Activated T-cell treated with anti-CD3 and anti-CD28 coated beads for 4 hours (primary cell): ENCODE data around the gene CRIM1.

Source experiments
- DNase-seq: peaks from one replicate; pipeline ENCODE4 v3.0.0-alpha.2; 2020

CRIM1 gene

DNA sequence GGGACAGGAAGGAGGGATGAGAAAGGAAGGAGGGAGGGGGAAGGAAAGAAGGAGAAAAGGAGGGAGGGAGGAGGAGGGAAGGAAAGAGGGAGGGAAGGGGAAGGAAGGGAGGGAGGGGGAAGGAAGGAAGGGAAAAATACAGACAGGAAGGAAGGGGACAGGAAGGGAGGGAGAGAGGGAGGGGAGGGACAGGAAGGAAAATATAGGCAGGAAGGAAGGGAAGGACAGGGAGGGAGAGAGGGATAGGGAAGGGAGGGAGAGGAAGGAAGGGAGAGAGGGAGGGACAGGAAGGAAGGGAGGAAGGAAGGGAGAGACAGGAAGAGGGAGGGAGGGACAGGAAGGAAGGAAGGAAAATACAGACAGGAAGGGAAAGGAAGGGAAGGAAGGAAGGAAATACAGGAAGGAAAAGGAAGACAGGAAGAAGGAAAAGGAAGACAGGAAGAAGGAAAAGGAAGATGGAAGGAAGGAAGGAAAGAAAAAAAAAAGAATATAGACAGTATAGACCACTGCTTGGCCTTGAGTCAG lies 178.8 kb downstream of the CRIM1 start:
- DNase-seq, result no peak

DNA sequence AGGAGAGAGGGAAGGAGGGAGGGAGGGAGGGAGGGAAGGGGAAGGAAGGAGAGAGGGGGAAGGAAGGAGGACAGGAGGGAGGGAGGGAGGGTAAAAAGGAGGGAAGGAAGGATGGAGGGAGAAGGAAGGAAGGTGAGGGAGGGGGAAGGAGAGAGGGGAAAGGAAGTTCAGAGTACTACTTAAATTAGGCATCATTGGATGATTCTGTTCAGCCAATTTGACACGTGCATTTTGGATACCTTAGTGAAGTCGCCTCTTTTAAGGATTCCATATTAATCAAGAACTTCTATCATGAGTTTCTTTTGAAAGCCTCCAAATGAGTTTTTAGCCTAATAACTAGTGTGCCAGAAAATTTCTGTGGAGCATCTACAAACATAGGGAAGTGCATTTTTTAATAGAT lies 179.5 kb downstream of the CRIM1 start:
- no peak for DNase-seq

- no peak for DNase-seq
Observed at GRCh38 chr2:36536776-36537175, 181.2 kb downstream of the CRIM1 start.

DNA sequence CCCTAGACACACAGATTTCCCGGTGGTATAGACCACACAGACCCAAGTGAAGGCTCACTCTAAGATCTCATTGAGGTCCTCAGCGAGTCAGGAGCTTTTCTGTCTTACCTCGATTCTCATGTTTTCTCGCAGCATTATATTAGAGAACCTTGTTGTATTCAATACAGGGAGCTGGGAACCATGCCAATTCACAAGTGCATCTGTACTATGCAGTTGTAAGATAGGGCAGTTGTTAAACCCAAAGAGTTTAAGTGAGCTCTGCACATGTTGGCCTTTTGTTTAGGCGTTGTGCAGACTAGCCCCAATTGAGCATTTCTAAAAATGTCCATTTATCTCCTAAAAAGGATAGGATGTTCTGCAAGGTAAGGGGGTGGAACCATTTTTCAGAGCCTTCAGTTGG lies 182.8 kb downstream of the CRIM1 start:
- no peak for DNase-seq

DNA sequence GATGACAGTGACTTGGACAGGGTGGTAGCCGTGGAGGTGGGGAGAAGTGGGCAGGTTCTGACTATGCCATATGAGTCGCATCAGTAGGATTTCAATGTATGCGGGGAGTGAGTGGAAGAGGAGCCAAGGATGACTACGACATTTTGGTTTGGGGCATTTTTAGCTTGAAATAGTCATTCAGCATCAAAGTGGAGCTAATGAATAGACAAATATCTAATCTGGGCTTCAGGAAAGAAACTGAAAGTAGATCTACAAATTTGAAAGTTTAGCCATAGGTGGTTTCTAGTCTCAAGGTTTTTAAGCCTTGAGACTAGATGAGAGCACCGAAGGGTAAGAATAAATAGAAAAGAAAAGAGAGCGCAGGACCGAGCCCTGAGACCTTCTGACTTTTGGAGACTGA lies 184.1 kb downstream of the CRIM1 start:
- no peak for DNase-seq

DNA sequence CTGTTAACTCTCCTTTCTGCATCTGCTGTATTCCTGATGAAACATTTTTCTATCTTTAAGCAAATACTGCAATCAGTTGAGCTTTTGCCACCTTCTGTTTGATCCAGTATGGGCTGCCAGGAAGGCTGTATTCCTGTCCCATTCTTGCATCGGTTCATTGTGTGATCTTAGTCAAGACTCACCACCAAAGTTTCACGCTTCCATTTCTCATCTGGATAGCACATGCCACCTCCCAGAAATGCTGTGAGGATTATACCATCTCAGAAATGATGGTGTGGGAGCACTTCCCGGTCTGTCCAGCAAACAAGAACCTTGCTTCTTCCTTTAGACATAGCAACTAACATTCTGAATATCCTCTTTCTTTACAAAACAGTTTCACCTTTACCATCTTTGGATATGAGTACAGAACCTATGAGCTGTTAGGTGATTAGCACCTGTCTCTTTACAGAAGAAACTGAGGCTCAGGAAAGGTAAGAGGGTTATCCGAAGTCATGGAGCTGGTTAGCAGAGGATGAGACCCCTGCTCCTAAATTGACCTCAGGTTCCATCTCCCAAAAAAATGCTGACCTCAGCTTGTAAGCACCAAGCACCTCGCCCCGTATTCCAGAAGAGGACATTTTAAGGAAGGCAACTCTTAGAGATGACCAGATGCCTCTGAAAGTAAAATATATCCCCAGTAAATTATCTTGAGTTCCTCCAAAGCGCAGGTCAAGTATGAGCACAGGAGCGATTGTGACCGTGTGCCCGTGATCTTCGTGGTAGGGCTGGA lies 185.6 kb downstream of the CRIM1 start:
- no peak for DNase-seq

DNA sequence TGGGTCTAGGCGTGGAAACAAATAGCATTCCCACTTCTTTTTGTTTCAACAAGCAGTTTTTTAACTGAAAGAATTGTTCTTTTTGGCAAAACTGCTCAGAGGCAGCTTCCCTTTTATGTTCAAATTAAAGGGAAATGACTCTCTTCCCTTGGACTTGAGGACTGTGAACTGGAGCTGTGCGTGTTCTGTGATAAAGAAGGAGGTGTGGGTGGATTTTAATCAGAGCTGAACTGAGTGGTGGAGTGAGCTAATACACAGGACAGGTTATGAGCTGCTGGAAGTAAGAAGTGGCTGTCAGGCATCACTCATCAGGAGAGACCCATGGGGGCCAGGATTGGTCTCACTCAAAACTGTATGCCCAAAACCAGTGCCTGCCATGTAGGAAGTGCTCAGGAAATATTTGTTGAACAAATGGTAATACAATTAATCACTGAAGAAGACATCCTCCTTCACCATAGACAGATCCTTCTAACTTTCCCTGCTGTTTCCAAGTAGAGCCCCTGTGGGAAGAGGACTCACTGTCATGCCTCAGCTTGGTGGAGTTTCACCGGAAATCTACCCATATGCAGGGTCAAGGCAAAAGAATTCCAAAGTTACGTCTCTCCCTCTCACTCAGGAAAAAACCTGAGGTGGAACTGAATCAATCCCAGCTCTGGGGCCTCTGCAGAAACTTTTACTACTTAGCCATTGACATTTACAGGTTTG lies 186.5 kb downstream of the CRIM1 start:
- no peak for DNase-seq

- no peak for DNase-seq
Observed at GRCh38 chr2:36544638-36545338, 189.2 kb downstream of the CRIM1 start.

- DNase-seq, result no peak
Observed at GRCh38 chr2:36545871-36546416, 190.4 kb downstream of the CRIM1 start.

GRCh38 chr2:36547906-36548305 lies 192.3 kb downstream of the CRIM1 start:
- no peak for DNase-seq

- no peak for DNase-seq
Observed at GRCh38 chr2:36549165-36549574, 193.6 kb downstream of the CRIM1 start.

DNA sequence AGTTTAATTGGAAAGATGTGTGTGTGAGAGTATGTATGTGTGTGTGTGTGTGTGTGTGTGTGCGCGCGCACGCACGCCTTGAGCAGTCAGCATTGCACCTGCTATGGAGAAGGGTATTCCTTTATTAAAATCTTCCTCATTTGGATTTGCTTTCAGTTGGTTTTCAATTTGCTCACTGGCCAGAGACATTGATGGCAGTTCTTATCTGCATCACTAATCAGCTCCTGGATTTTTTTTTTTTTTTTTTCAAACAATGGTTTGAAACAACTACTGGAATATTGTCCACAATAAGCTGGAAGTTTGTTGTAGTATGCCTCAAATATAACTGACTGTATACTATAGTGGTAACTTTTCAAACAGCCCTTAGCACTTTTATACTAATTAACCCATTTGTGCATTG lies 194.4 kb downstream of the CRIM1 start:
- DNase-seq, result no peak

DNA sequence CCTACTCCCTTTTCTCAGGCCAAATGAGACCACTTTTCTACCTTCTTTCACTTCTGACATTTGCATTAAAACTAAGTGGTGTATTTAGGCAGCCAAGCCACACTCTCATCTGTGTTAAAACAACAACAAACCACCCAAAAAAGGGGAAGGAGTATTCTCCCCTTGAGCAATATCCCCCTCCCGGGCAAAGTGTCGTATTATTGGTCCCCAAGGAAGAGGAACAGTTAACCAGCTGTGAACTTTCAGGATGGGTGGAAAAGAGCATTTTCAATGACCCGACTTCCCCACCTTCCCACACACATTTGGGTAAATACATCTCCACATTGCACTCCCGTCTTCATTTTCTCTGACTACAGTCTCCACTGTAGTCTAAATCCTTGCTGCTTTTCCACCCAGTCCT lies 198.1 kb downstream of the CRIM1 start:
- no peak for DNase-seq

DNA sequence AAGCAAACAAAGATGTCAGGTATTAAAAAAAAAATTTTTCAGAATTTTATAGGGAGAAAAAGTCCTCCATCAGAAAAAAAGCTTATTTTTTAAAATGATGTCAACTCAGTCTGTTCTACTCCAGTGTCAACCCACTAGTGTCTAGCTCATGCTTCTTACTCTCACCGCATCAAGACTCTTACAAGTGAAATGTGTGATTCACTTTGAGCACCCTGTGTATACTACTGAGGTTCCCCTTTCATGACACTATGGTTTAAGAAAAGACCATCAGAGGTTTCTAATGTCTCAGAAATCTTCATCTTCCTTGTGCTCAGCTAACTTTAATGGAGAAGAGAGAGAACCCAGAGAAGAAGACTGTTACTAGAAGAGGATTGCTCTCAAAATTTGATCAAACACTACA lies 199.0 kb downstream of the CRIM1 start:
- DNase-seq, result no peak

DNA sequence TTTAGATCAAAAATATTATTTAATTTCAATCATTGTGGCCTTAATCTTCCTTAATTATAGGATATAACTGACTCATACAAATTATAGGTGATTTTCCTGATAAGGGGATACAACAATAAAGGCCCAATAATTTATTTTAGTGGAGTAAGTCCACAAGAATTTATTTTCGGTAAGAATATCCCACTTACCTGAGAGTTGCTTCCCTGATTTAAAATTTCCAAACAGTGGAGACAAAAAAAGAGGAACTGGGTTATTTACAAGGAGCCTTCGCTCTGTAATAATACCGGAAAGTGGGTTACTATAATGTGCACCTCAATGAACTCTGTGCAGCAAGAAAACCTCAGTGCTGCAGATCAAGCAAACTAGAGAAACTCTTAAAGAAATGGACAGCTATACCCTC lies 200.2 kb downstream of the CRIM1 start:
- no peak for DNase-seq

GRCh38 chr2:36556842-36557241 lies 201.3 kb downstream of the CRIM1 start:
- no peak for DNase-seq

DNA sequence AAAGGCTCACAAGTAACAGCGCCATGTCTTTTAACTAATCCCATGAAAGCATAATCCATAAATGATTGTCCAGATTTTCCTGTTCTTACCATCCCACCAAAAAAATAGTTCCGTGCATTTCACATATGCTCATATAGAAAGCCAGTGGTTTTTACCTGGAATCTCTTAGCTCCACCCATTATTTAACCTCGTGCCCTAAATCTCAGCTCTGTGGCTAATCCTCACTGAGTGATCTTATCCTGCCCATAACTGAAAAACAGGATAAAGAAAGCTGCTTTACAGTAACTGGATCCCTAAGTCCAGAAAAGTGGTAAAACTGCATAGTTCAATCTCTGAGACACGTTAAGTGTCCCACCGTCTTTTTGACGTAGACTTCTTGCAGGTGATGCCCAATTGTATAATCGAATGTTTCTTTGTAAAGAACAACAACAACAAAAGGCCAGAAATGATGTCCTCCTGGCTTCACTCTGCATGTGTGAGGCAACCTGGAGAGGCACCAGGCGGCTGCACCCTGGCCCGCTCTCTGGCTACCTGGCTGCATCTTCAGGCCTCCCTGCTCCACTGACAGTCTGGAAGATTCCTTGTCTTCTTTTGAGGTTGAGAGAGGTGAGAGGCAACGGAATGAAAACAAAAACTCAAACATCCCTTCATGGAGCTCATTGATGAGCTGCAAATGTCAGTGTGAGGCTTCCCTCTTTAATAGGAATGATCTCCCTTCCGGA lies 203.8 kb downstream of the CRIM1 start:
- DNase-seq, result no peak

GRCh38 chr2:36560726-36561125 lies 205.1 kb downstream of the CRIM1 start:
- no peak for DNase-seq

DNA sequence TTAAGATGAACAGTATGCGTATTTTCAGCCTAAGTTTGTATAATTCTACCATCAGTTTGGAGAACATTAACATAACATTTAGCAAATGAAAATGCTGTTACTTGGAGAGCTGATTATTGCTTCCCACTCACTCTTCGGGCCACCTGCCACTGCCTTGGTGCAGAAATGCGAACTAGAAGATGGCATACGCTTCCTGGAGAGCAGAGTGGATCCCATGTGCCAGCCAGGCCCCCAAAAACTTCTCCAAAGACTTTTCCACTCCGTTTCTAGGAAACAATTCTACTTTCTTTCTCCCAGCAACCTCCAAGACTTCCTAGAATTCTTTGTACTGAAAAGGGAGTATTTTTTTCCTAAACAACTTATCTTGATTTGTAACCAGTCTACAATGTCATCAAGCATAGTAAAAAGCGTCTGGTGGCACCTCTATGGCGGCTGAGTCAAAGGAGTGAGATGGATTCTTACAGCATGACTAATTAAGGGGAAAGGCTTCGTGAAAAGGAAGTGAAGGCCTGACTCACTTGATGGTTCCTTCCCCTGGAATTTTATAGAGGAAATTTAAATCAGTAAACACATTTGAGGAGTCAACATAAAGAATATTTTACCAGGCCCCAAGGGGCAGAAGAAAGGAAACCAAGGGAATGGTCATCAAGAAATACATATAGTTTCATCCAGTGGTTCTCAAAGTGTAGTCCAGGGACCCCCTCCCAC lies 205.8 kb downstream of the CRIM1 start:
- no peak for DNase-seq

- no peak for DNase-seq
Observed at GRCh38 chr2:36562240-36562639, 206.7 kb downstream of the CRIM1 start.

DNA sequence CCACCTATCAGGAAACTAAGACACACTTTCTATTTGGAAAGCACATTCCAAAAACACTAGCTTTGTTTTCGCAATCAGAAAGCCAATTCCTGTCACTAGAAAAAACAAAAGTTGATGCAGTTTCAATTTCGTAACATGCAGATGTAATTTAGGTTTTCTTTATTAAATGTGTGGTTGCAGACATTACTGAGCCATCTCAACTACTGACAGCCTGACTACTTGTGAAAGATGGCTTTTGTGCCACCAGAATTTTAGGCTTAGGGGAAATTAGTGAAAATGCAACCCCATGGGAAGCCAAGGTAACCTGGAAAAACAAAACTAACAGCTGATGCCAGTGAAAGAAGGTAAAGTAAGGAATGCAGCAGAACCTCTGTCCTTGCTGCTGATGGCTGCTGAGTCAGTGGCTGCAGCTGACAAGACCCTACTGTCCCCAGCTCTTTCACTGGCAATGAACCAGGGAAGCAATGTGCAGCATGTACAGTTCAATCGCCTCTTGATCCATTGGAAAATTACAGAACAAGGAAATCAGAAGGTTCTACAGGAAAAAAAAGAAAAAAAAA lies 207.5 kb downstream of the CRIM1 start:
- no peak for DNase-seq
